Activated T-cell treated with anti-CD3 and anti-CD28 coated beads for 48 hours (primary cell): Measurements from ENCODE around the gene CRYGC.

Experiments
- DNase-seq: peaks from one replicate; pipeline ENCODE4 v3.0.0-alpha.2; 2020; ENCODE audit warnings: low read depth

CRYGC gene

GRCh38 chr2:208093128-208093527, 36.5 kb downstream of the CRYGC start:
- no peak for DNase-seq

GRCh38 chr2:208092093-208092832, 37.4 kb downstream of the CRYGC start:
- no peak for DNase-seq

GRCh38 chr2:208090420-208090819, 39.2 kb downstream of the CRYGC start:
- DNase-seq: no peak

DNA sequence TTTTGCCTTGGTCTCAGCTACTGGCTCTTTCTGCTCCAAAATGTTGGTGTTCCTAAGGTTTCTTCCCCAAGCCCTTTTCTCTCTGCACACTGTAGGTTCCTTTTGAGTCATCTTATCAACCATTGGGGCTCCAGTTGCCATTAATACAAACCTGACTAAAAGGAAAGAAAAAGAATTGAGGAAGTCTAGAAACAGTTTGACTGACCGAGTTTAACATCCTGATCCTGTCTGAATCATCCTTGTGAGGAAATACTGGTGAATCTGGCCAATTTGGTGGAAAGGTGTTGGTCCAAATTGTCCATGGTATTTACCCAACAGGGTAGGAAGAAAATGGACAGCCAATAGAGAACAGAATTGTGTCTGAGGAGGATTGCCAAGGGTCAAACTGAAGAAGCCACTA, 43.6 kb downstream of the CRYGC start:
- no peak for DNase-seq

- DNase-seq: no peak
Observed at GRCh38 chr2:208083807-208084206, 45.8 kb downstream of the CRYGC start.
